ENCODE measurements around the gene UBASH3B.

Gene UBASH3B

DNA sequence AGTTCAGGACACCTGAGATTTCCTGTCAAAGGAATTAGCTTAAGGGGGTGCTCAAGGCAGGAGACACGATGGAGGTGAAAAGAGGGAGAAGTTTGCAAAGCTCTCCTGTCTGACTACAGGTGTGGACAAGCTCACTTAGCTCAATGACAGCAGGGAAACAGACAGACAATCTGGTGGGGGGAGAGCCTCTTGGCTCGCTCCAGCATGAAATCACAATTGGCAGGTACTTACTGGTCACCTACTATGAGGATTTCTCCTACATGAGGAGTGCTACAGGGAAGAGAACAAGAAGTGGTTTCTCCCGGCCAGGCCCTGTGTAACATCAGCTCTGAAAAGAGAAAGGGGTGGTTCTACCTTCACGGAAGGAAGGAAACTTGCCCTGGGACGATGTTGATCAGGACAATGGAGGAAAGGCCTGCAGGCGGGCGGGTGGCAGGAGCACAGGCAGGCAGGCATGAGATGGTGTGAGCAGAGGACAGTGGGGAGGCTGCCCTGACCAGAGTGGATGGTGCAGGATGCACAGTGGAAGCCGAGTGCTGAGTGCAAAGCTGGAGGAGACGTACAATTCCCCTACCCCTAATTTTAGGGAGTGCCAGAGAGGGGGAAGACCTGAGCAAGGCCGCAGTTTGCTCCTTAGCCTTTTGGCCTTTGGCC lies 124.9 kb downstream of the UBASH3B start:
- in situ Hi-C loops (cut with MboI; ENCODE audit: low sequenced_read_pairs): no loop called here

DNA sequence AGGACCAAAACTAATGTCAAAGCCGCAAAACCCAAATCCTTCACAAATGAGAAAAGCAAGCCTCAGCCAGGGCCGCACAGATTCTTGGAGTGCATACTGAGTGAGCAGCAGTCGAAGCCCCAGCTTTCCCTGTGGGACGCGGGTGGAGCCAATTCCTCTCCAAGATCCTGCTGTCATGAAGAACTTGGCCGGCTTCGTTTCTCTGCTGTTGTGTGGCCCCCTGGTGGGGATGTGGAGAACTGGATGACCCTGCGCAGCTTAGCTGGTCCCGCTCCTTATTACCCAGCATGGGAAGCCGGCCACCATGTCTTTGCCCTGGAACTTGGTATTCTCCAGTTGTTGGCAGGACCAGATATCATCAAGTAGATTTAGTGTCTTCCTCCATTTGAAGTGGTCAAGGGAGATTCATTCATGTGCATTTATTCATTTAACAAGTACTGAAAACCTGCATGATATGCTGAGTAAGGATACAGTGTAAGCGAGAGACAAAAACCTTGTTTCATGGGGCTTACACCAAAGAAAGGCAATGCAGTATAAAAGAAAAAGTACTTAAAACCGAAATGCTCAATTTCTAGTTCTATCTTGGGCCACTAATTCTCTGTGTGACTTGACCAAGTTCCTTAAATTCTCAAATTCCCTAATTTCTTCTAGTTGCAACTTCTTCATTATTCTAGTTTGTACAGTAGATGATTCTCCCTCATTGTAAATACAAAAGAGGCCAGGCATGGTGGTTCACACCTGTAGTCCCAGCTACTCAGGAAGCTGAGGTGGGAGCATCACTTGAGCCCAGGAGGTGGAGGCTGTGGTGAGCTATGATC lies 126.1 kb downstream of the UBASH3B start:
- in situ Hi-C loops (cut with MboI; ENCODE audit: low sequenced_read_pairs): no loop called here

DNA sequence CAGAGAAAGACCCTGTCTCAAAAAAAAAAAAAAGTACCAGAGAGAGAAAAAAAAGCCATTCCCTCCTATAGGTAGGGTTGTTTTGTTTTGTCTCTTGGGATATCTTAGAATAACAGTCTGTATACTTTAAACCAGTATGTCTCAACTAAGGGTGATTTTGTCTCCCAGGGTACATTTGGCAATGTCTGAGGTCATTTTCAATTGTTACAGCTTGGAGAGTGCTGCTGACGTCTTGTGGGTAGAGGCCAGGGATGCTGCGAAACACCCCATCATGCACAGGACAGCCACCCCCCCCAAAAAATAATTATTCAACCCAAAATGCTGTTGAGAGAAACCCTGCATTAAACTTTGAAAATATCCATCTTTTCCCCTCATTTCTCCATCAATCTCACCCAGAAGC lies 126.7 kb downstream of the UBASH3B start:
- in situ Hi-C loops (cut with MboI; ENCODE audit: low sequenced_read_pairs): no loop called here

DNA sequence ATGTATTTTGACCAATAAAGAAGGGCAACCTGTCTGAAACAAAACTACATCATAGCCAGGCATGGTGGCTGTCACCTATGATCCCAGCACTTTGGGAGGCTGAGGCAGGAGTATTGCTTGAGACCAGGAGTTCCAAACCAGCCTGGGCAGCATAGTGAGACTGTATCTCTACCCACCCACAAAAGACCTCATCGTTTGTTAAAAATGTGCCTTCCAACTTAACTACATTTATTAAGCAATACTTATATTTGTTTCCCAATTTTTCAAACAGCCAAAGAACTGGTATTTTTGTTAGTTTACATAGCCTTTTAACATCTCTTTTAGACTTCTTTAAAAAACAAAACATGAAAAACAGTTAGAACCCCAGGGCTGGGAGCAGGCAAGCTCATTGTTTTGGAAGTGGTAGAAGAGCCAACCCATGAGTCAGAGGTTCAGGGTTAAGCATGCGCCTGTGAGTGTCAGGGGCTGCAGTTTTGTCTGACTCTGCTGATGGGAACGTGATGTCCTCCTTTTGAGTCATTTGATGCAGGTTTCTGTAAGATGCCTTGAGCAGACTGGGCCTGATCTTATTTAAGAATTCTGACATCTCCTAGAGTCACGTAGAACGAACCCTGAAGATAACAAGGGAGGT lies 128.9 kb downstream of the UBASH3B start:
- in situ Hi-C loops (cut with MboI; ENCODE audit: low sequenced_read_pairs): no loop called here

DNA sequence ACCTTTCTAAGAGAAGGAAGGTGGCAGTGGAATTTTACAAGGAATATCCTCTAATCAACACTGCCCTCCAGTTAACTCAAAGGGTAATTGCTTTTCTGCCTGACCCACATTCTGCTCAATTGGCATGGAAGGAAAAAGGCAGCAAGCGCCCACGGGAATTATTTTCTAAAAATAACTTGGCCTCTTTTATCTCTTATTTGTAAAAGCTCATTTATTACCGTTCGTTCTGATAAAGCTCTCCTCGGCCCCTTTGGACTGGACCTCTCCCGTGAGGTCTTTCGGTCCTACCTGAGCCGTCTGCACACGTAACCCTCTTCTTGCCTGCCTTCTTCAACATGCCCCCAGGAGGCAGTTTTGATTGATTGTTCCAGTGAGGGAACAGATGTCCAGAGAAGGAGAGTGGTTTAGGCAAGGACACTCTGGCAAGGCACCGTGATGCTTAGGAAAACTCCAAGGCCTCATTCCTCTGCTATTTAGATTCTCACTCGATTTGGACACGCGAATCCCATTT lies 129.6 kb downstream of the UBASH3B start:
- in situ Hi-C loops (cut with MboI; ENCODE audit: low sequenced_read_pairs): no loop called here

DNA sequence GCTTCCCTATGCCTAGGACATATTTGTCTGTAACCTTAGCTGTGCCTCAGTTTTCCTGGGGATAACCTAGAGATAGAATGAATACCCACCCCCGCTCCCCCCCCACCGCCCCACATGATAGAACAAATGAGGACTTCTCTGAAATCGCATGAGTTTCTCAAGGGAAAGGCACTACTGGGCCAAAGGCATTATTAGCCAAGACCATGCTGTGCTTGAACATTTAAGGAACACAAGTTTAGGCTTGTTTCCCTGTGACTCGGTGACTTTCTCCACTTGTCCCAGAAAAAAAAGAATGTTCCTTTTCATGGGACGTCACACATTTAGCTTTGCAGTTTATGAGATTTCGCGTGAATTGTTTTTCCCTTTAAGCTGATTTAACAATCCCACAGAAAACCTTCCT lies 131.4 kb downstream of the UBASH3B start:
- in situ Hi-C loops (cut with MboI; ENCODE audit: low sequenced_read_pairs): no loop called here

DNA sequence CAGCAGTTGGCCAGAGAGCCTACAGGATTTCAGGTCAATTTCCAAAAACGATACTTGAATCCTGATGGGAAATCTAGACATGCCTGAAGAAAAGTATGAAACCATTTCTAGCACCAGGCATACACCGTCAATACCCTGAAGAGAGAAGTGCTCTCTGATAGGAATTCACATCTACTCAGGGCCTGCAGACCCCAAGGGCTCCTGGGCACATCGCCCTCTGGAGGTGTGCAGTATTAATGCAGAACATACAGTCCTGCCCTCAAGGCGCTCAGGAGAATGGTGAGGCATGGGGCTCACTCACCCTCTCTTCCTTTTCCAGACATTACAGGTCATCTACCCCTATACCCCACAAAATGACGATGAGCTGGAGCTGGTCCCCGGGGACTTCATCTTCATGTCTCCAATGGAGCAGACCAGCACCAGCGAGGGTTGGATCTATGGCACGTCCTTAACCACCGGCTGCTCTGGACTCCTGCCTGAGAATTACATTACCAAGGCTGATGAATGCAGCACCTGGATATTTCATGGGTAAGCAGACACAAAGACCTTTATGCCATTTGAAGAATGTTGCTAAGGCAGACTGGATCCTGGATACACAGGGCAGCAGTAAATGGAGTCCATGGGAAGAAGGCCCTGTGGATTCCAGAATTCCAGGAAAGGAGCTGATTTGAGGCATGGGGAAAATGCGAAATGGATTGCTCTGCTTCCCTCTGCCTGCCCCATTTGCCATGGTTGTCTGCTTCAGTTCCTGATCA lies 133.4 kb downstream of the UBASH3B start:
- in situ Hi-C loops (cut with MboI; ENCODE audit: low sequenced_read_pairs): no loop called here

DNA sequence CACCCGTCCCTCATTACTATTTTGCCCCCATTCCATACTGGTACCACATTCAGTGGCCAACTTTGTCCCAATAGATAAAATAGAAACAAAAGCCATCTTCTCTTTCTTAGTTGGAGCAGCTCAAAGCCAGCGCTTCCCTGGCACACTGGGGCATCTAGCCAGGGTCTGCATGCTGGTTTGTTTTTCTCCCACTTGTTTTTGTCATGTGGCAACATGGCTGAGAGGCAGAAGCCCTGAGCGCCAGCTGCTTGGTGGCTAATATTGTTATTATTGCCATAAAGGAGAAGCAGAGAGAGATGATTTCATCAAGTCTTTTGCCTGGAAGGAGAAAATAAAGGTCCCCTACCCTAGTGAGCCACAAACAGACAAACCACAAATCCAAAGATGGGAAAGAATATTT lies 134.4 kb downstream of the UBASH3B start:
- in situ Hi-C loops (cut with MboI; ENCODE audit: low sequenced_read_pairs): loop anchor here (10.0 kb wide), 1 partner anchor 55 kb away; no protein-coding TSS in a partner anchor

DNA sequence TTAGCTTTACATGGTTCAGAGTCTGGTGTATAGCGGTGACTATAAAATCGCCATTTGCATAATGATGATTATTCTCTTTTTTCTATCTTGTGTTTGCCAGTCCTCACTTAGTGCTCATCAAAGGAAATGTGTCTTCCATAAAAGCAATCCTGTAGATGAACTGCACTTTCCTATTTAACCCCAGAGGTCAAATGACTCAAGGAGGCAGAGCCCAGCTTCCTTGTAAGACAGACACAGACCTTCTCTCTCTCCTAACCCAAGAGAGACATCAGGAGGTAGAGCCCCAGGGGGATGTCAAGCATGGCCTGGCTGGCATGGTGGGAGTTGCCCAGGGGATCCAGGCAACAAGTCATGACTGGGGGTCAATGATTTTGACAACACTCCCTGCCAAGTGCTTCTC lies 135.9 kb downstream of the UBASH3B start:
- in situ Hi-C loops (cut with MboI; ENCODE audit: low sequenced_read_pairs): loop anchor here (10.0 kb wide), 1 partner anchor 53 kb away; no protein-coding TSS in a partner anchor

DNA sequence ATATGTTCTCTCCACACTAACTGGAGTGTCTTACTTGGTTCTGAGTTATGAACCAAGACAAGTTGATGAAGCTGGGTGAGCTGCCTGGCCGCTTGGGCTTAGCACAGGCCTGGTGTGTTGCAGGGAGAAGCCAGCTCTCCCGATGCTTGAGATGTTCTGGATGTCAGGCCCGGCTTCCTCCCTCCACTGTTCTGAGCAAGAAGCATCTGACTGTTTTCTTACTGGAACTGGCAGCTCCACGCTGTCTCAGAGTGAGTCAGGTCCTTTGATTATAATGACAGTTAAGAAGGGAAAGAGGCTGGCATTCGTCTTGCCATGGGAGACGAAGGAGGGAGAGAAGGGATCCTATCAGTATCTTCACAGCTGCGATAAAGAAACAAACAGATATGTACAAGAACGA lies 136.3 kb downstream of the UBASH3B start:
- in situ Hi-C loops (cut with MboI; ENCODE audit: low sequenced_read_pairs): loop anchor here (10.0 kb wide), 1 partner anchor 53 kb away; no protein-coding TSS in a partner anchor

DNA sequence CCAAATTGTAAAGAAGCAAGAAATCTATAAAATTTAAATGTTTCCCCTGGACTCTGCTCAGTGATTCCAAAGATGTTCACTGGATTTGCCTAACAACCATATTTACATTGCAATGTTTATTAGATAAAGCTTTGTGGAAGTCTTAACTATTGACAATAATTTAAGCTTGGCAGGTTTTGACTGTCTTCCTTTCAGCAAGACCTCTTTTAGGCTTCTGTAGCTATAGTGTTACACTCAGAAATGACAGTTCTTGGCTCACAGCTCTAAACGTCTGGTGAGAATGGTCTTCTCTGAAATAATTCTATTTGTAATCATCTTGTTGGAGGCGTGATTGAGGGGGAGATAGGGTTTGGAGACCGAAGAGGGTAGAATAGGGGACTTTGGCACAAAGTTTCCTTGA lies 138.0 kb downstream of the UBASH3B start:
- in situ Hi-C loops (cut with MboI; ENCODE audit: low sequenced_read_pairs): loop anchor here (10.0 kb wide), 1 partner anchor 51 kb away; no protein-coding TSS in a partner anchor

DNA sequence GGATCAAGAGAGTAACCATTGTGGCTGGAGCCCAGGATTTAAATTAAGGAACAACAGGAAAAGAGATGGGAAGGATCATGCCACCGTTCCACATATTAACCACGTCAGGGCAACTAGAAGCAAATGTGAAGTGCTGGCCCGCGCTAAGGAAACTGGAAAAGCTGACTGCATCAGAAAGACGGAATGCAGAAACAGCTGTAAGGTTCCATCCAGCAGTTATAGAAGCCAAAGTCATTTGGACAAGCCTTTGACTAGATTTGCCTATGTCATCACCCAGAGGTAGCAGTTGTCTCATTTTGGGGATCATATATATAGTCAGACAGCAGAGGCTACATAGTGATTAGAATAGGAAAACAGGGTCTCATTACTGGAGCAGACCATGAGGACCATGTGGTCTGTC lies 139.8 kb downstream of the UBASH3B start:
- in situ Hi-C loops (cut with MboI; ENCODE audit: low sequenced_read_pairs): loop anchor here (10.0 kb wide), 1 partner anchor 49 kb away; no protein-coding TSS in a partner anchor

DNA sequence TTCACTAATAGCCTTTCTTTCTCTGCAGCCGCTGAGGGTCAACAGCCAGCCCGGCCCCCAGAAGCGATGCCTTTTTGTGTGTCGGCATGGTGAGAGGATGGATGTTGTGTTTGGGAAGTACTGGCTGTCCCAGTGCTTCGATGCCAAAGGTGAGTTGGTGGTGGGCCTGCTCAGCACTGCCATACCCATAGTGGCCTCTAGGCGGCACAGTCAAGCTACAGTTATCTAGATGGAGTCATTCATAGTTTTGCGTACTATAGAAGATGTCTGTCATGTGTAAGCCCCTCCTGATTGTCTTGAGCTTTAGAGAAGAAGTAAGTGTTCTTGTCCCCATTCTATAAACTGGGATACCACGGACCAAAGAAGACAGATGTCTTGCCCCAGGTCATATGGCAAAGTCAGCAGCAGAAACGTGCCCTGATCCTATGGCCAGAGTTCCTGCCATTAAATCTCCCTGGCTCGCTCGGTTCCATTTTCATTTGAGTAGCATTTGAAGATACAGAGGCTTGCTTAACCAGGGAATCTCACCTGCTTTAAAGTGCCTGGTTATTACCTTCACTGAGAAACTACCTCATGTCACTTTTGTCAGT lies 140.7 kb downstream of the UBASH3B start:
- in situ Hi-C loops (cut with MboI; ENCODE audit: low sequenced_read_pairs): loop anchor here (10.0 kb wide), 1 partner anchor 49 kb away; no protein-coding TSS in a partner anchor

DNA sequence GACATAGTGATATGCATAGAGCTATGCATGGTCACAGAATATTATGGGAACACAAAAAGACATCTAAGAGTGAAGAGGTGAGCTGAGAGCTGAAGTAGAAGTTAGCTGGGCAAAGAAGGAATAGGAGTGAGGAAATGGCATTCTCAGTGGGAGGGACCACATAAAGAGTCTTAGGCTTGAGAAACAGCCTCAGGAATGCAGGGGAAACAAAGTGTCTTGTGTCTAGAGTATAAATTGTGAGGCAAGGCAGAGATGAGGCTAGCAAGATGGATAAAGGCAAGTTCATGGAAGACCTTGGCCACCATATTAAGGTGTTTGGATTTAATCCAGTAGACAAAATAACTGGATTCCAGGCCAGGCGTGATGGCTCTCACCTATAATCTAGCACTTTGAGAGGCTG lies 142.1 kb downstream of the UBASH3B start:
- in situ Hi-C loops (cut with MboI; ENCODE audit: low sequenced_read_pairs): loop anchor here (10.0 kb wide), 1 partner anchor 47 kb away; no protein-coding TSS in a partner anchor

DNA sequence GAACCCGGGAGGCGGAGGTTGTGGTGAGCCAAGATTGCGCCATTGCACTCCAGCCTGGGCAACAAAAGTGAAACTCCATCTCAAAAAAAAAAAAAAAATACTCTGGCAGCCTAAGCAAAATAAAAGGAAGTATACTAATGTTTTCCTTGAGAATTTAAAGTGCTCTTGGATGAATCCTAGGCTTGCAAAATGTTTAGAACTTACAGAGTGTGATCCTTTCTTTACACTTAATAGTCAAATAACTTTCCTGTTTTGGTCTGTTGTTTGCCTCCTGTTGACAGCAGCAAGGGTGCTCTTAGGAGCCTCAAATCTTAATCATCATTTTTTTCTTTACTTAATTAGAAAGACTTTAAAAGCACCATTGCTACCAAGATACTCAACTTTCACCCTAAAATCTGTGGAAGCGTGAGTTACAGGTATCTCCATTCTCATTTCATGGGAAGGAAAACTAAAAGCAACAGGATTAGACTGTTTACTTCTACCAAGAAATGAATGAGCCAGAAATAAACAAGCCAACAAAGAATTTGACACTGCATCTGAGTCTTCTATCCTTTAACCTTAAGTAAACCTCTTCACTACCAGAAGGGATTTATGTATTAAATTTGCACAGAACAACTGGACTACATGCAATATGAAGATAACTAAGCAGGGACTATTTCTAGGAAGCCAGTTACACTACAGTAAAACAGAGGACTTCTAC lies 144.0 kb downstream of the UBASH3B start:
- in situ Hi-C loops (cut with MboI; ENCODE audit: low sequenced_read_pairs): loop anchor here (10.0 kb wide), 1 partner anchor 45 kb away; no protein-coding TSS in a partner anchor

DNA sequence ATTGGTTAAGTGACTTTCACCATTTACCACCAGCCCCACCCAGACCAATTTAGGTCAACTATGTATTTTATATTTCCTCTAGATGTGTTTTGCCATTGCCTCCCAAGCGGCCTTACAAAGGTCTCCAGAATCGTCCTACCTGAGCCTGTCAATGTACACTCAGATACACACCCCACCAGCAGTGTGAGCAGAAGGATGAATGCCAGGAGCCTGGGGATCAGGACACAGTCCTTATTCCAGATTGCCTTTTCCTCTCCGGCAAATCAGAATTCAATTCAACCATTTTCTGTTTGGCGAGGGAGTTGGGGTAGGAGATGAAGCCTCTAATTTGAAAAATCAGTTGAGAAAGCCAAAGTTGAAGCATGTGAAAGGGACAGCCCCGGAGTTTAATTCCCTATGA lies 147.4 kb downstream of the UBASH3B start:
- in situ Hi-C loops (cut with MboI; ENCODE audit: low sequenced_read_pairs): no loop called here

DNA sequence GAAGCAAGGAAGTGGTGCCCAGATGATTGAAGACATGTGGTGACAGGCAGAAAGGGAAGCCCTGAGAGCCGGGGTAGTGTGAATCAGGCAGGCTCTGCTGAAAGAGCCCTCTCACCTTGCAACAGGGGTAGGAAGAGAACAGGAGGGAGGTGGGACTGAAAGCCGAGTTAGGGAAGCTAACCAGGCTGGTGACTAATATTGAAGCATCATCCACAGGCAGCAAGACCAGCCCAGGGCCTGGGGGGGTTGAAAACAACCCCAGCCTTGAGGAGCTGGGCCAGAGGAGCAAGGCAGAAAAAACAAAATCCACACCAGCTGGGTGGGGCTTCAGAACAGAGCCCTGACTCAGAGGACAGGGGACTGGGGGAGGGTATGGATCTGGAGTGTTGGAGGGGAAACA lies 147.8 kb downstream of the UBASH3B start:
- in situ Hi-C loops (cut with MboI; ENCODE audit: low sequenced_read_pairs): no loop called here

DNA sequence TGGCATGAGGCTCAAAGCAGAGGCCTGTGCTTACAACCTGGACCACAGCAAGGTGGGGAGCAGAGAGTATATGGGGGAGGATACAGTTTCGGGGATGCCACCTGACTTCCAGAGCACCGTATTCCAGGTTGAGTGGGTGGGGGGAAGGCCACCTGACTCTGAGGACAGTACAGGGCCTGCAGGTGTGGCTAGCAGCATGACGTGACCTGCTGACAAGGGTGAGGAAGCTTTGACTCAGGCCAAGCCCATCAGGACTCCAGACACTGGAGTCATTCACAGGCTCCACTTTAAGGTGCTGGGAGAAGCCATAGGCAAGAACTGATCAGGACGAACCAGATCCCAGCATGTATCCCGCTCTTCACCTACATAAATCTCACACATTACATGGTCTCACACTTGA lies 148.2 kb downstream of the UBASH3B start:
- in situ Hi-C loops (cut with MboI; ENCODE audit: low sequenced_read_pairs): no loop called here

DNA sequence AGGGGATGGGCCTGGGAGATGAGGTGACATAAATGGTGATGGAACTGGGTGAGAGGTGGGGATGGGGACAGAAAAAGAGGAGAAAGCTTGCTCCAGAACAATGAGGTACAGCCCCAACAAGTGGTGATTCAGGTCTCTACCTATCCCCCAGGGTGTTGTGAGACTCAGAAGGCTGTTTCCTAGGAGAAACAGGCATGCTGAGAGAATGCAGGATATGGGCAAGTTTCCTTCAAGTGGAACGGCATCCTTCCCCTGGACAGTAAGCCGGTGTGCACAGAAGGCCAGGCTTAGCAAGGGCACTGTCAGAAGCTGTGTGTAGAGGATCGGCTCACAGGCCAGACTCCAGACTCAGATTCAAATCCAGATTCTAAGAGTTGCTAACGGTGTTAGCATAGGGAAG lies 148.6 kb downstream of the UBASH3B start:
- in situ Hi-C loops (cut with MboI; ENCODE audit: low sequenced_read_pairs): no loop called here

DNA sequence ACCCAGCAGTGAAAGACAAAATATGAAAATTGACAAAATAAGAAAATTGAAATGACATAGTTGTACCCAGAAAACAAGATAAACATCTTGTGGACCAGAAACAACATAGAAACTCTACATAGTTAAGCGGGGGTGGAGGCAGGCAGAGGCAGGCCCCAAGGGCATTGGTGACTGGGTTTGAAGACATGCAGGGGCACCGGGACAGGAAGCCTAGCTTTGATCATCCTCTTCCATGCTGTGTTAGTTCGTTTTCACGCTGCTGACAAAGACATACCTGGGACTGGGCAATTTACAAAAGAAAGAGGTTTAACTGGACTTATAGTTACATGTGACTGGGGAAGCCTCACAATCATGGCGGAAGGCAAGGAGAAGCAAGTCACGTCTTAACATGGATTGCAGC lies 149.3 kb downstream of the UBASH3B start:
- in situ Hi-C loops (cut with MboI; ENCODE audit: low sequenced_read_pairs): no loop called here
